PC-3 (cell line): ENCODE data around the gene HDGFL2. TPM values are rescaled to one million over a fixed set of nuclear protein-coding genes. Genes with fewer than 3 reads are reported as not detected.

Source experiments
- ATAC-seq: fragments of 200-7000 bp; cut with Tn5 transposase; 2 replicates; pipeline ENCODE4 v1.9.1; 2020; ENCODE audit warnings: mild to moderate bottlenecking, moderate library complexity
- BruUV-seq: library from RNA; stranded (reverse); fragments of 400-500 nt; replicated peaks from 2 replicates; lab custom pipeline; 2021; lab: Mats Ljungman, UMichigan
- CTCF ChIA-PET: fragments of 300-600 bp; sonication (Branson Sonifier 250); formaldehyde crosslinking; loops from one replicate; lab custom pipeline; 2022; ENCODE audit warnings: antibody characterized with exemption; lab: Charles Lee
- POLR2A ChIA-PET: fragments of 300-600 bp; sonication (Branson Sonifier 250); formaldehyde crosslinking; loops from one replicate; lab custom pipeline; 2022; ENCODE audit warnings: antibody characterized with exemption; ENCODE audit not compliant: unreplicated experiment; lab: Charles Lee
- DNase-seq: peaks from one replicate; pipeline ENCODE4 v3.0.0-alpha.2; 2015
- H2AFZ ChIP-seq: fragments of 300-600 bp; sonication (generic); 2 replicates; pipeline ENCODE4 v1.6.0; 2016; ENCODE audit warnings: antibody characterized with exemption, low read length
- H3F3A ChIP-seq: fragments of 300-600 bp; sonication (generic); one replicate; pipeline ENCODE4 v1.6.0; 2017; ENCODE audit warnings: antibody characterized with exemption, low read length, control low read depth, mild to moderate bottlenecking; ENCODE audit not compliant: unreplicated experiment
- H3K27ac ChIP-seq: fragments of 300-600 bp; sonication (generic); 2 replicates; pipeline ENCODE4 v1.5.1; 2016; ENCODE audit warnings: mild to moderate bottlenecking, low read length
- H3K27me3 ChIP-seq: fragments of 300-600 bp; sonication (generic); 2 replicates; pipeline ENCODE4 v1.6.1; 2016; ENCODE audit warnings: low read length, mixed read lengths
- H3K36me3 ChIP-seq: fragments of 300-600 bp; sonication (generic); 2 replicates; pipeline ENCODE4 v1.6.1; 2016; ENCODE audit warnings: low read depth, mixed run types, low read length, mixed read lengths
- H3K4me1 ChIP-seq: fragments of 300-600 bp; sonication (generic); 2 replicates; pipeline ENCODE4 v1.5.1; 2016; ENCODE audit warnings: low read length; ENCODE audit not compliant: insufficient read depth
- H3K4me2 ChIP-seq: fragments of 300-600 bp; sonication (generic); 2 replicates; pipeline ENCODE4 v1.6.0; 2016; ENCODE audit warnings: low read length
- H3K4me3 ChIP-seq: fragments of 300-600 bp; sonication (generic); 2 replicates; pipeline ENCODE4 v1.5.1; 2016; ENCODE audit warnings: mild to moderate bottlenecking, low read length, mixed read lengths
- H3K79me2 ChIP-seq: fragments of 300-600 bp; sonication (generic); 2 replicates; pipeline ENCODE4 v1.6.1; 2017; ENCODE audit warnings: low read length, mixed read lengths
- H3K9ac ChIP-seq: fragments of 300-600 bp; sonication (generic); 2 replicates; pipeline ENCODE4 v1.6.0; 2016; ENCODE audit warnings: mild to moderate bottlenecking, low read length
- H3K9me2 ChIP-seq: fragments of 300-600 bp; sonication (generic); replicated peaks from 2 replicates; pipeline ENCODE4 v1.6.1; 2016; ENCODE audit warnings: mixed run types, low read length, mixed read lengths
- H3K9me3 ChIP-seq: fragments of 300-600 bp; sonication (generic); 2 replicates; pipeline ENCODE4 v1.6.1; 2016; ENCODE audit warnings: low read length, mixed read lengths
- H4K20me1 ChIP-seq: fragments of 300-600 bp; sonication (generic); 2 replicates; pipeline ENCODE4 v1.6.1; 2016; ENCODE audit warnings: low read length, mixed read lengths
- EZH2 ChIP-seq: fragments of 300-600 bp; sonication (generic); IDR thresholded peaks from one replicate; pipeline ENCODE4 v1.6.1; 2017; ENCODE audit warnings: antibody characterized with exemption, mild to moderate bottlenecking, low read length; ENCODE audit not compliant: unreplicated experiment
- EZH2phosphoT487 ChIP-seq: fragments of 300-600 bp; sonication (generic); IDR thresholded peaks from 2 replicates; pipeline ENCODE4 v1.6.1; 2018; ENCODE audit warnings: mild to moderate bottlenecking, antibody characterized with exemption, low read length, borderline replicate concordance
- intact Hi-C: fragments of 100-400 bp; cut with micrococcal nuclease; formaldehyde crosslinking; loops from 2 replicates; pipeline ENCODE4 v1.9.0; 2023
- total RNA-seq: library from RNA; depleted of rRNA; stranded (reverse); fragments of >200 nt; gene quantifications from 2 replicates; pipeline ENCODE4 v1.2.3, GENCODE V29; 2014
- TF ChIP-seq, protein P1 (sequence below): fragments of 300-600 bp; sonication (generic); conservative IDR thresholded peaks from 2 replicates; pipeline ENCODE4 v1.5.1; 2017; ENCODE audit warnings: antibody characterized with exemption, low read depth, mild to moderate bottlenecking, low read length

Gene HDGFL2
- total RNA-seq, 1 experiment from 2014 or later, result 111 TPM

DNA sequence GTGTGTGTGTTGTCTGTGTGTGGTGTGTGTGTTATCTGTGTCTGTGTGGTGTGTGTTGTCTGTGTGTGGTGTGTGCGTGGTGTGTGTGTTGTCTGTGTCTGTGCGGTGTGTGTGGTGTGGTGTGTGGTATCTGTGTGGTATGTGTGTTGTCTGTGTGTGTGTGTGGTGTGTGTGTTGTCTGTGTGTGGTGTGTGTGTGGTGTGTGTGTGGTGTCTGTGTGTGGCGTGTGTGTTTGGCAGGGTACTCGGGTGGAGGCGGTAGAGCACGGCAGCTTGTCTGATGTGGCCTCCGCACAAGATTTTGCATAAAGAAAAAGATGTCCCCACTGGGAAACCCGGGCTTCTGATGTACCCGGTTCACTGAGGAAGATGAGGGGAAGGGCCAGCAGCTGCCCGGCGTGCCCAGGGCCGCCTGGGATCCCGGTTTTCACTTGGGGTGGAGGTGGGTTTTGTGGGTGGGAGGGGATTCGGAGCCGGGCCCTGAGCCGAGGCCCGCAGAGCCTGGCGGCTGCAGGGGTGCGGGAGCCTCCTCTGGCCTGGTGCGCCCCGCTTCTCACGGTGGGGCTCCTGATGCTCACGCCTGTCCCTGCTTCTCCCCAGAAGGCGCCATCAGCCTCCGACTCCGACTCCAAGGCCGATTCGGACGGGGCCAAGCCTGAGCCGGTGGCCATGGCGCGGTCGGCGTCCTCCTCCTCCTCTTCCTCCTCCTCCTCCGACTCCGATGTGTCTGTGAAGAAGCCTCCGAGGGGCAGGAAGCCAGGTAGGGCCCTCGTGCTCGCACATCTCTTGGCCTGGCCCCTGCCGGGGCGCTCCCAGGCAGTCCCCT is 21.2 kb downstream of the HDGFL2 start:
- DNase-seq, result no peak
- Histone ChIP-seq H4K20me1 (no peaks in the 10 kb centered on the region), H3K27me3 (no peaks in the 10 kb centered on the region), H3K9me2 (no peaks in the 10 kb centered on the region), H3K36me3 (peaks cover 29% of the 10 kb centered on the region), H3K9me3 (no peaks in the 10 kb centered on the region), H3K27ac (no peak overlapping the region), H3K4me1 (no peaks in the 10 kb centered on the region), H3K4me2 (no peak overlapping the region), H3K79me2 (no peaks in the 10 kb centered on the region), H3F3A (no peaks in the 10 kb centered on the region), H2AFZ (no peak overlapping the region), H3K4me3 (no peak overlapping the region), H3K9ac (no peak overlapping the region)
- POLR2A ChIA-PET, result no interaction called here
- CTCF ChIA-PET, result no interaction called here
- ATAC-seq, result no peak
- intact Hi-C loops, result no loop called here
- no TSS peak for BruUV-seq
- TF ChIP-seq EZH2 (no peak), EZH2phosphoT487 (no peak)
- TF ChIP-seq, protein P1, sequence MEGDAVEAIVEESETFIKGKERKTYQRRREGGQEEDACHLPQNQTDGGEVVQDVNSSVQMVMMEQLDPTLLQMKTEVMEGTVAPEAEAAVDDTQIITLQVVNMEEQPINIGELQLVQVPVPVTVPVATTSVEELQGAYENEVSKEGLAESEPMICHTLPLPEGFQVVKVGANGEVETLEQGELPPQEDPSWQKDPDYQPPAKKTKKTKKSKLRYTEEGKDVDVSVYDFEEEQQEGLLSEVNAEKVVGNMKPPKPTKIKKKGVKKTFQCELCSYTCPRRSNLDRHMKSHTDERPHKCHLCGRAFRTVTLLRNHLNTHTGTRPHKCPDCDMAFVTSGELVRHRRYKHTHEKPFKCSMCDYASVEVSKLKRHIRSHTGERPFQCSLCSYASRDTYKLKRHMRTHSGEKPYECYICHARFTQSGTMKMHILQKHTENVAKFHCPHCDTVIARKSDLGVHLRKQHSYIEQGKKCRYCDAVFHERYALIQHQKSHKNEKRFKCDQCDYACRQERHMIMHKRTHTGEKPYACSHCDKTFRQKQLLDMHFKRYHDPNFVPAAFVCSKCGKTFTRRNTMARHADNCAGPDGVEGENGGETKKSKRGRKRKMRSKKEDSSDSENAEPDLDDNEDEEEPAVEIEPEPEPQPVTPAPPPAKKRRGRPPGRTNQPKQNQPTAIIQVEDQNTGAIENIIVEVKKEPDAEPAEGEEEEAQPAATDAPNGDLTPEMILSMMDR, result no peak

DNA sequence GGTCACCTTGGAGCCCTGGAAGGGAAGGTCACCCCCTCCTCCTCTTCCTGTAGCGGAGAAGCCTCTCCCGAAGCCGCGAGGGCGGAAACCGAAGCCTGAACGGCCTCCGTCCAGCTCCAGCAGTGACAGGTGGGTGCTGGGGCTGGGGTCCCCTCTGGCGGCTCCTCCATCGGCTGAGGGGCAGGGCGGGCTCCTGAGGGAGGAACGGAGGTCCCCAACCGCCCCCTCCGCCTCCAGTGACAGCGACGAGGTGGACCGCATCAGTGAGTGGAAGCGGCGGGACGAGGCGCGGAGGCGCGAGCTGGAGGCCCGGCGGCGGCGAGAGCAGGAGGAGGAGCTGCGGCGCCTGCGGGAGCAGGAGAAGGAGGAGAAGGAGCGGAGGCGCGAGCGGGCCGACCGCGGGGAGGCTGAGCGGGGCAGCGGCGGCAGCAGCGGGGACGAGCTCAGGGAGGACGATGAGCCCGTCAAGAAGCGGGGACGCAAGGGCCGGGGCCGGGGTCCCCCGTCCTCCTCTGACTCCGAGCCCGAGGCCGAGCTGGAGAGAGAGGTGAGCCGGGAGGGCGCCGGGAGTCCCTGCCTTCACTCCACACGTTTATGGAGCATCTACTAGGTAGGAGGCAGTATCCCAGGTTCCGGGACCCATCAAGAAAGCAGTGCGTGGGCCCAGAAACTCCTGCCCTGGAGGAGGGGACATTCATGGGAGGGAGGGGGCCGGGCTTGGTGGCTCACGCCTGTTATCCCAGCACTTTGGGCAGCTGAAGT is 22.0 kb downstream of the HDGFL2 start:
- no peak for ATAC-seq
- TF ChIP-seq, protein P1, result no peak
- TF ChIP-seq EZH2phosphoT487 (no peak), EZH2 (no peak)
- H3K4me2 ChIP-seq, result no peak overlapping the region
- H3K79me2 ChIP-seq, result no peaks in the 10 kb centered on the region
- CTCF ChIA-PET, result no interaction called here
- H3F3A ChIP-seq, result no peaks in the 10 kb centered on the region
- no peak overlapping the region for H3K4me3 ChIP-seq
- POLR2A ChIA-PET, result no interaction called here
- H3K27ac ChIP-seq, result no peak overlapping the region
- DNase-seq, result no peak
- no peak overlapping the region for H2AFZ ChIP-seq
- intact Hi-C loops, result no loop called here
- H3K9ac ChIP-seq, result no peak overlapping the region
- H3K9me2 ChIP-seq, result no peaks in the 10 kb centered on the region
- no peaks in the 10 kb centered on the region for H3K27me3 ChIP-seq
- no peaks in the 10 kb centered on the region for H4K20me1 ChIP-seq
- no peaks in the 10 kb centered on the region for H3K4me1 ChIP-seq
- H3K36me3 ChIP-seq, result peaks cover 28% of the 10 kb centered on the region
- no TSS peak for BruUV-seq
- no peaks in the 10 kb centered on the region for H3K9me3 ChIP-seq
